CD8-positive, alpha-beta memory T cell (primary cell): Measurements from ENCODE around the gene LYRM1. TPM values are rescaled to one million over a fixed set of nuclear protein-coding genes. Genes with fewer than 3 reads are reported as not detected.

Experiments
- CTCF ChIA-PET: fragments of 350-600 bp; sonication (Branson Sonifier 250); formaldehyde crosslinking; loops from one replicate; lab custom pipeline; 2021; ENCODE audit warnings: antibody characterized with exemption; lab: Charles Lee
- POLR2A ChIA-PET: fragments of 350-600 bp; sonication (Branson Sonifier 250); formaldehyde crosslinking; loops from one replicate; lab custom pipeline; 2021; ENCODE audit warnings: antibody characterized with exemption; lab: Charles Lee
- DNase-seq, 5 donors: peaks; one replicate each; pipeline versions ENCODE4 v3.0.0 to v3.0.0-alpha.2; 2020 to 2022; ENCODE audit warnings: mixed read lengths in 1 of 5
- H3K27ac ChIP-seq: one replicate; pipeline ENCODE4 v1.7.0; 2013; ENCODE audit warnings: low read depth, mild to moderate bottlenecking, low read length, moderate library complexity
- H3K27me3 ChIP-seq: 2 replicates; pipeline ENCODE4 v1.7.0; 2013; ENCODE audit warnings: low read length, mild to moderate bottlenecking; ENCODE audit not compliant: insufficient read depth, poor library complexity, severe bottlenecking
- H3K36me3 ChIP-seq: 2 replicates; pipeline ENCODE4 v1.7.0; 2013; ENCODE audit warnings: mild to moderate bottlenecking, low read length, moderate library complexity; ENCODE audit not compliant: insufficient read depth
- H3K4me1 ChIP-seq: 2 replicates; pipeline ENCODE4 v1.7.0; 2013; ENCODE audit warnings: mild to moderate bottlenecking, low read length, moderate library complexity; ENCODE audit not compliant: insufficient read depth
- H3K4me3 ChIP-seq: 2 replicates; pipeline ENCODE4 v1.7.0; 2013; ENCODE audit warnings: mild to moderate bottlenecking, low read length
- H3K9me3 ChIP-seq: 2 replicates; pipeline ENCODE4 v1.7.0; 2013; ENCODE audit warnings: mild to moderate bottlenecking, low read length
- H3K27ac Mint-ChIP-seq, 8 donors: one replicate each; pipeline ENCODE4 v1.8.0; 2020 to 2021; ENCODE audit warnings: mixed read lengths in 8 of 8, mild to moderate bottlenecking in 6 of 8, inconsistent platforms in 3 of 8, moderate library complexity in 3 of 8
- H3K27me3 Mint-ChIP-seq, 2 donors: one replicate each; pipeline ENCODE4 v1.8.0; 2020 to 2021; ENCODE audit warnings: mixed read lengths in 2 of 2, mild to moderate bottlenecking in 1 of 2, moderate library complexity in 1 of 2
- H3K36me3 Mint-ChIP-seq, 3 donors: one replicate each; pipeline ENCODE4 v1.8.0; 2020 to 2021; ENCODE audit warnings: mixed read lengths in 3 of 3, inconsistent platforms in 1 of 3, mild to moderate bottlenecking in 1 of 3
- H3K4me1 Mint-ChIP-seq, 3 donors: one replicate each; pipeline ENCODE4 v1.8.0; 2020 to 2021; ENCODE audit warnings: mixed read lengths in 3 of 3, inconsistent platforms in 1 of 3, mild to moderate bottlenecking in 1 of 3
- H3K4me3 Mint-ChIP-seq, 7 donors: one replicate each; pipeline ENCODE4 v1.8.0; 2020 to 2021; ENCODE audit warnings: mixed read lengths in 7 of 7, mild to moderate bottlenecking in 6 of 7, moderate library complexity in 4 of 7, inconsistent platforms in 2 of 7
- H3K9me3 Mint-ChIP-seq, 5 donors: one replicate each; pipeline ENCODE4 v1.8.0; 2020 to 2022; ENCODE audit warnings: mixed read lengths in 5 of 5, mild to moderate bottlenecking in 3 of 5, moderate library complexity in 2 of 5, inconsistent platforms in 1 of 5
- polyA plus RNA-seq: library from polyadenylated mRNA; unstranded; fragments of 300-500 nt; fragmentation: Illumina TruSeq; gene quantifications from one replicate; pipeline ENCODE4 v1.2.3, GENCODE V29; 2021
- total RNA-seq, 2 experiments: library from RNA; stranded (reverse); gene quantifications; one replicate each; pipeline ENCODE4 v1.2.3, GENCODE V29; 2021

The LYRM1 gene
- total and polyA plus RNA-seq, 3 experiments from 2014 or later: 33.9 to 39.9 (median 35.1) TPM

GRCh38 chr16:20883554-20884239 lies 16.9 kb upstream of the LYRM1 start:
- Histone ChIP-seq H3K27ac (no peak overlapping the region), H3K27me3 (no peaks in the 10 kb centered on the region), H3K4me1 (no peaks in the 10 kb centered on the region), H3K36me3 (no peaks in the 10 kb centered on the region), H3K4me3 (no peak overlapping the region), H3K9me3 (no peaks in the 10 kb centered on the region)
- Mint-ChIP-seq H3K36me3 (peaks cover 0 to 23% (median 7%) of the 10 kb centered on the region in 3 donors), H3K4me3 (no peak overlapping the region), H3K27ac (peak overlapping the region in 2 of 8 donors; percentile 24 to 65), H3K4me1 (peaks cover 23 to 42% (median 37%) of the 10 kb centered on the region in 3 donors), H3K27me3 (no peaks in the 10 kb centered on the region), H3K9me3 (no peaks in the 10 kb centered on the region)
- ChIA-PET POLR2A (no interaction called here), CTCF (interaction anchor here (1.9 kb wide), 1 partner anchor 9 kb away, joined by 12 read pairs; no protein-coding TSS in a partner anchor)
- DNase-seq: no peak

- H3K27ac ChIP-seq: no peak overlapping the region
- H3K27me3 ChIP-seq: no peaks in the 10 kb centered on the region
- H3K36me3 Mint-ChIP-seq: peaks cover 0 to 23% (median 7%) of the 10 kb centered on the region in 3 donors
- H3K4me3 ChIP-seq: no peak overlapping the region
- CTCF ChIA-PET: interaction anchor here (1.9 kb wide), 1 partner anchor 9 kb away, joined by 12 read pairs; no protein-coding TSS in a partner anchor
- no peaks in the 10 kb centered on the region for H3K9me3 ChIP-seq
- DNase-seq: no peak
- no peaks in the 10 kb centered on the region for H3K36me3 ChIP-seq
- POLR2A ChIA-PET: no interaction called here
- no peak overlapping the region for H3K4me3 Mint-ChIP-seq
- H3K4me1 Mint-ChIP-seq: peaks cover 21 to 37% (median 32%) of the 10 kb centered on the region in 3 donors
- no peaks in the 10 kb centered on the region for H3K27me3 Mint-ChIP-seq
- no peaks in the 10 kb centered on the region for H3K4me1 ChIP-seq
- H3K9me3 Mint-ChIP-seq: no peaks in the 10 kb centered on the region
- peak overlapping the region in 3 of 8 donors; percentile 18 to 65 (median 24) for H3K27ac Mint-ChIP-seq
Measured at GRCh38 chr16:20884240-20884556, 16.4 kb upstream of the LYRM1 start.

DNA sequence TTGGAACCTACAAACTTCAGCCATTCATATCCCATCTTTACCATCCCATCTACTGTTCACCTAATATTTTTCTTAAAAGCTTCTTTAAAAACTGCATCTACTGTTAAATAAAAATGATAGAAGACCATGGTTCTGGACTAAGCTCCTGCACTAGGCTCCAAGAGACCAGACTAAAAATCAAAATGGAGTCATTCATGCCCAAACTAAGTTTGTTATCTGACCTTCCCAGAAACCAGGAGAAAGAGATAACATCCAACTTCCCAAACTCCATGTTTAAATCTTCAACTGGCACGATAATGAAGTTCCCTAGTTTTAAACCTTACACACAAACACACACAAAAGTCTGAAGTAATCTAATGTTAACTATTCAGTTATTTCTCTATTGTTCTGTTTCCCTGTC lies 14.3 kb upstream of the LYRM1 start:
- POLR2A ChIA-PET: no interaction called here
- Histone ChIP-seq H3K27ac (no peak overlapping the region), H3K27me3 (no peaks in the 10 kb centered on the region), H3K4me1 (no peaks in the 10 kb centered on the region), H3K4me3 (no peak overlapping the region), H3K36me3 (no peaks in the 10 kb centered on the region), H3K9me3 (no peaks in the 10 kb centered on the region)
- H3K27me3 Mint-ChIP-seq: no peaks in the 10 kb centered on the region
- H3K27ac Mint-ChIP-seq: peak overlapping the region in 1 of 8 donors; percentile 74
- no peak for DNase-seq
- H3K4me1 Mint-ChIP-seq: peaks cover 15 to 26% (median 19%) of the 10 kb centered on the region in 3 donors
- no peak overlapping the region for H3K4me3 Mint-ChIP-seq
- peaks cover 0 to 33% (median 8%) of the 10 kb centered on the region in 3 donors for H3K36me3 Mint-ChIP-seq
- CTCF ChIA-PET: no interaction called here
- no peaks in the 10 kb centered on the region for H3K9me3 Mint-ChIP-seq

GRCh38 chr16:20887207-20887606 lies 13.4 kb upstream of the LYRM1 start:
- H3K4me3 ChIP-seq: no peak overlapping the region

GRCh38 chr16:20889625-20890275 lies 10.8 kb upstream of the LYRM1 start:
- Histone ChIP-seq H3K4me3 (no peak overlapping the region), H3K27me3 (no peaks in the 10 kb centered on the region), H3K27ac (no peak overlapping the region), H3K4me1 (no peaks in the 10 kb centered on the region), H3K36me3 (no peaks in the 10 kb centered on the region), H3K9me3 (no peaks in the 10 kb centered on the region)
- no peak overlapping the region for H3K4me3 Mint-ChIP-seq
- H3K4me1 Mint-ChIP-seq: peaks cover 11 to 20% (median 12%) of the 10 kb centered on the region in 3 donors
- ChIA-PET POLR2A (no interaction called here), CTCF (interaction anchor here (0.9 to 1.1 kb wide), 2 partner anchors 9 to 15 kb away, joined by 3 read pairs; no protein-coding TSS in a partner anchor)
- H3K9me3 Mint-ChIP-seq: no peaks in the 10 kb centered on the region
- peak overlapping the region in 1 of 8 donors; percentile 82 for H3K27ac Mint-ChIP-seq
- H3K36me3 Mint-ChIP-seq: peaks cover 0 to 45% (median 13%) of the 10 kb centered on the region in 3 donors
- no peak for DNase-seq
- no peaks in the 10 kb centered on the region for H3K27me3 Mint-ChIP-seq

More at GRCh38 chr16:20887207-20887606, 13.4 kb upstream of the LYRM1 start:
- peaks cover 17 to 27% (median 23%) of the 10 kb centered on the region in 3 donors for H3K4me1 Mint-ChIP-seq
- peak overlapping the region in 1 of 8 donors; percentile 85 for H3K27ac Mint-ChIP-seq
- no peaks in the 10 kb centered on the region for H3K4me1 ChIP-seq
- no peaks in the 10 kb centered on the region for H3K9me3 Mint-ChIP-seq
- no peaks in the 10 kb centered on the region for H3K36me3 ChIP-seq
- POLR2A ChIA-PET: no interaction called here
- H3K4me3 Mint-ChIP-seq: no peak overlapping the region
- peaks cover 0 to 38% (median 12%) of the 10 kb centered on the region in 3 donors for H3K36me3 Mint-ChIP-seq
- no peaks in the 10 kb centered on the region for H3K9me3 ChIP-seq
- DNase-seq: no peak
- CTCF ChIA-PET: no interaction called here
- no peak overlapping the region for H3K27ac ChIP-seq
- no peaks in the 10 kb centered on the region for H3K27me3 Mint-ChIP-seq
- H3K27me3 ChIP-seq: no peaks in the 10 kb centered on the region

DNA sequence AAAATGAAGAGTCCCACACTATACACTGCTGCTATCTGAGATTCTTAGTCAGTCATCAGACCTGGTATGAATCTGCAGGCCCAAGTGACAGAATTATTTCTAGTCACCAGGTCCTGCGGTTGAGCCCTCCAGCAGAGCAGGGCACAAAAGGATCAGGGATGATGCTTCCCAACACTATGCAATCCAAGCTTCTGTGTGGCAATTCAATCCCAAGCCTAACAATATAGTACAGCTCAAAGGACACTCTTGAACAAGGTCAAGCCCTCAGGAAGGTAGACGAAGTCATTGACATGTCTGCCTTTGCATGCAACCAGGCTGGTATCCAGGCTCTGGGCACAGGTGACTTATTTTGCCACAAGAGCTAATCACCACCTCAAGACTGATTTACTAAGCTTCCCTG lies 6.2 kb upstream of the LYRM1 start:
- H3K4me1 Mint-ChIP-seq: peaks cover 24 to 35% (median 28%) of the 10 kb centered on the region in 3 donors
- DNase-seq: no peak
- peak overlapping the region in 1 of 8 donors; percentile 75 for H3K27ac Mint-ChIP-seq
- no peaks in the 10 kb centered on the region for H3K9me3 ChIP-seq
- H3K27me3 ChIP-seq: no peaks in the 10 kb centered on the region
- no peak overlapping the region for H3K4me3 ChIP-seq
- no peaks in the 10 kb centered on the region for H3K27me3 Mint-ChIP-seq
- H3K36me3 Mint-ChIP-seq: peaks cover 0 to 48% (median 23%) of the 10 kb centered on the region in 3 donors
- peaks cover 6% of the 10 kb centered on the region for H3K4me1 ChIP-seq
- H3K27ac ChIP-seq: no peak overlapping the region
- H3K4me3 Mint-ChIP-seq: no peak overlapping the region
- no peaks in the 10 kb centered on the region for H3K9me3 Mint-ChIP-seq
- ChIA-PET CTCF (no interaction called here), POLR2A (no interaction called here)
- no peaks in the 10 kb centered on the region for H3K36me3 ChIP-seq

GRCh38 chr16:20897253-20897897 lies 3.2 kb upstream of the LYRM1 start:
- Histone ChIP-seq H3K4me1 (peaks cover 20% of the 10 kb centered on the region), H3K36me3 (no peaks in the 10 kb centered on the region), H3K27me3 (no peaks in the 10 kb centered on the region), H3K27ac (no peak overlapping the region), H3K4me3 (no peak overlapping the region), H3K9me3 (no peaks in the 10 kb centered on the region)
- Mint-ChIP-seq H3K27me3 (peaks cover 0 to 4% of the 10 kb centered on the region in 2 donors), H3K4me1 (peaks cover 38 to 52% (median 48%) of the 10 kb centered on the region in 3 donors), H3K36me3 (peaks cover 0 to 37% (median 14%) of the 10 kb centered on the region in 3 donors), H3K4me3 (peak overlapping the region in 3 of 7 donors; percentile 33 to 91 (median 38)), H3K27ac (peak overlapping the region in 6 of 8 donors; percentile 50 to 99 (median 70)), H3K9me3 (no peaks in the 10 kb centered on the region)
- DNase-seq: no peak
- ChIA-PET CTCF (interaction anchor here (1.1 to 3.3 kb wide), 2 partner anchors 17 to 23 kb away, joined by 3 to 15 read pairs; no protein-coding TSS in a partner anchor), POLR2A (interaction anchor here (0.7 kb wide), 1 partner anchor 165 kb away, joined by 3 read pairs; no protein-coding TSS in a partner anchor)
